ENCODE measurements around the gene PLPPR3. TPM values are rescaled to one million over a fixed set of nuclear protein-coding genes. Genes with fewer than 3 reads are reported as not detected.

PLPPR3 gene
- total and polyA plus RNA-seq, 2 donors from 2014 or later = not detected

- H3K27ac ChIP-seq (ENCODE audit: low read depth in 2 of 2, low read length in 2 of 2) = peak overlapping the region in 1 of 2 donors; percentile 65
- DNase-seq (peak in 1 of 5 donors; percentile 61), FAIRE-seq (no peak)
- H3K9me3 ChIP-seq (ENCODE audit: control insufficient read depth in 2 of 3, insufficient read depth in 1 of 3, low read length in 3 of 3) = no peaks in the 10 kb centered on the region
- H3K9ac ChIP-seq (ENCODE audit: low read length in 3 of 3) = peak overlapping the region in 1 of 3 donors; percentile 7
- H3K4me3 ChIP-seq (ENCODE audit: low read length in 3 of 3) = no peak overlapping the region
- TF ChIP-seq CTCF (IDR thresholded peaks at IDR 0.05; ENCODE audit: borderline replicate concordance, extremely low read depth, insufficient read depth) = no peak
- intact Hi-C loops (cut with DNase I) = no loop called here
- H3K27me3 ChIP-seq (ENCODE audit: control insufficient read depth, insufficient read depth, low read length) = no peaks in the 10 kb centered on the region
- H3K36me3 ChIP-seq (ENCODE audit: control insufficient read depth in 2 of 3, insufficient read depth in 3 of 3, low read length in 3 of 3) = no peaks in the 10 kb centered on the region
- peaks cover 0 to 9% (median 0%) of the 10 kb centered on the region in 3 donors for H3K4me1 ChIP-seq (ENCODE audit: control insufficient read depth in 2 of 3, insufficient read depth in 2 of 3, low read depth in 1 of 3, low read length in 3 of 3)
Observed at GRCh38 chr19:792306-792885, 29.4 kb downstream of the PLPPR3 start.

GRCh38 chr19:791567-792305, 30.0 kb downstream of the PLPPR3 start:
- Histone ChIP-seq H3K36me3 (ENCODE audit: control insufficient read depth in 2 of 3, insufficient read depth in 3 of 3, low read length in 3 of 3) (no peaks in the 10 kb centered on the region), H3K27ac (ENCODE audit: low read depth in 2 of 2, low read length in 2 of 2) (peak overlapping the region; percentile 32 to 65)

GRCh38 chr19:791007-791566, 30.7 kb downstream of the PLPPR3 start:
- no peaks in the 10 kb centered on the region for H3K9me3 ChIP-seq (ENCODE audit: control insufficient read depth in 2 of 3, insufficient read depth in 1 of 3, low read length in 3 of 3)

More at GRCh38 chr19:791567-792305, 30.0 kb downstream of the PLPPR3 start:
- TF ChIP-seq CTCF (IDR thresholded peaks at IDR 0.05; ENCODE audit: borderline replicate concordance, extremely low read depth, insufficient read depth) = no peak
- H3K27me3 ChIP-seq (ENCODE audit: control insufficient read depth, insufficient read depth, low read length) = no peaks in the 10 kb centered on the region
- FAIRE-seq (no peak), DNase-seq (peak in 2 of 5 donors; percentile 76 to 78)
- H3K9me3 ChIP-seq (ENCODE audit: control insufficient read depth in 2 of 3, insufficient read depth in 1 of 3, low read length in 3 of 3) = no peaks in the 10 kb centered on the region
- peaks cover 0 to 9% (median 0%) of the 10 kb centered on the region in 3 donors for H3K4me1 ChIP-seq (ENCODE audit: control insufficient read depth in 2 of 3, insufficient read depth in 2 of 3, low read depth in 1 of 3, low read length in 3 of 3)
- H3K9ac ChIP-seq (ENCODE audit: low read length in 3 of 3) = peak overlapping the region in 1 of 3 donors; percentile 7
- intact Hi-C loops (cut with DNase I) = no loop called here
- H3K4me3 ChIP-seq (ENCODE audit: low read length in 3 of 3) = no peak overlapping the region

More at GRCh38 chr19:791007-791566, 30.7 kb downstream of the PLPPR3 start:
- Histone ChIP-seq H3K27me3 (ENCODE audit: control insufficient read depth, insufficient read depth, low read length) (no peaks in the 10 kb centered on the region), H3K4me1 (ENCODE audit: control insufficient read depth in 2 of 3, insufficient read depth in 2 of 3, low read depth in 1 of 3, low read length in 3 of 3) (peaks cover 0 to 9% (median 0%) of the 10 kb centered on the region in 3 donors), H3K9ac (ENCODE audit: low read length in 3 of 3) (no peak overlapping the region), H3K4me3 (ENCODE audit: low read length in 3 of 3) (no peak overlapping the region), H3K36me3 (ENCODE audit: control insufficient read depth in 2 of 3, insufficient read depth in 3 of 3, low read length in 3 of 3) (no peaks in the 10 kb centered on the region), H3K27ac (ENCODE audit: low read depth in 2 of 2, low read length in 2 of 2) (peak overlapping the region in 1 of 2 donors; percentile 32)
- DNase-seq = peak in 1 of 5 donors; percentile 61
- no peak for FAIRE-seq
- intact Hi-C loops (cut with DNase I) = no loop called here
- TF ChIP-seq CTCF (IDR thresholded peaks at IDR 0.05; ENCODE audit: borderline replicate concordance, extremely low read depth, insufficient read depth) = no peak

Data from kidney (tissue), 14 donors.